HEK293 (cell line): ENCODE data around the gene TRUB2.

Source experiments
- CTCF ChIA-PET: fragments of 350-600 bp; formaldehyde crosslinking; extraction: SDS; loops from one replicate; lab custom pipeline; 2021; ENCODE audit warnings: antibody characterized with exemption; lab: Yijun Ruan, JAX
- POLR2A ChIA-PET: fragments of 300-600 bp; formaldehyde crosslinking; extraction: SDS; loops from one replicate; lab custom pipeline; 2020; ENCODE audit warnings: antibody characterized with exemption, inconsistent platforms; lab: Yijun Ruan, JAX
- H3K27ac ChIP-seq: fragments of 200-500 bp; sonication (Bioruptor generic); 2 replicates; pipeline ENCODE4 v1.5.1; 2014; ENCODE audit warnings: low read depth, low read length, control low read depth, inconsistent platforms; ENCODE audit errors: extremely low read depth
- H3K36me3 ChIP-seq, 2 experiments: fragments of 200-500 bp in 1 of 2; sonication (Bioruptor generic) in 1 of 2; 1 replicate in 1 of 2; 2 replicates in 1 of 2; pipeline ENCODE4 v1.5.1; 2014 to 2017; ENCODE audit warnings: inconsistent platforms in 2 of 2, low read length in 2 of 2; ENCODE audit not compliant: control insufficient read depth in 2 of 2, insufficient read depth in 1 of 2
- H3K4me1 ChIP-seq: fragments of 200-500 bp; sonication (Bioruptor generic); 2 replicates; pipeline ENCODE4 v1.5.1; 2014; ENCODE audit warnings: mild to moderate bottlenecking, low read length, inconsistent platforms; ENCODE audit not compliant: control insufficient read depth, insufficient read depth
- H3K4me3 ChIP-seq: 2 replicates; pipeline ENCODE4 v1.5.1; 2011; ENCODE audit warnings: low read depth, mild to moderate bottlenecking, control low read depth, low read length, moderate library complexity
- H3K9me3 ChIP-seq: fragments of 200-500 bp; sonication (Bioruptor generic); 2 replicates; pipeline ENCODE4 v1.5.1; 2014; ENCODE audit warnings: low read depth, low read length, inconsistent platforms; ENCODE audit not compliant: control insufficient read depth, insufficient read depth
- KLF16 ChIP-seq: fragments of 450-650 bp; formaldehyde crosslinking; IDR thresholded peaks from 2 replicates; pipeline ENCODE4 v1.5.1; 2017; ENCODE audit warnings: missing biosample characterization, missing genetic modification characterization
- KLF8 ChIP-seq: fragments of 450-650 bp; formaldehyde crosslinking; IDR thresholded peaks from 2 replicates; pipeline ENCODE4 v1.5.1; 2016; ENCODE audit warnings: missing biosample characterization, missing genetic modification characterization
- ZBTB7A ChIP-seq: fragments of 450-650 bp; formaldehyde crosslinking; IDR thresholded peaks from 2 replicates; pipeline ENCODE4 v1.5.1; 2016; ENCODE audit warnings: low read depth, missing biosample characterization, missing genetic modification characterization
- ZNF114 ChIP-seq: fragments of 450-650 bp; formaldehyde crosslinking; IDR thresholded peaks from 2 replicates; pipeline ENCODE4 v1.5.0; 2017; ENCODE audit warnings: missing biosample characterization, missing genetic modification characterization
- ZNF140 ChIP-seq: fragments of 450-650 bp; formaldehyde crosslinking; IDR thresholded peaks from 2 replicates; pipeline ENCODE4 v1.5.1; 2016; ENCODE audit warnings: missing biosample characterization, missing genetic modification characterization
- ZNF248 ChIP-seq: fragments of 450-650 bp; formaldehyde crosslinking; IDR thresholded peaks from 2 replicates; pipeline ENCODE4 v1.5.1; 2017; ENCODE audit warnings: missing biosample characterization, missing genetic modification characterization
- ZNF274 ChIP-seq, 2 experiments: fragments of 200-500 bp in 1 of 2; fragments of 450-650 bp in 1 of 2; sonication (Bioruptor generic) in 1 of 2; formaldehyde crosslinking in 1 of 2; IDR thresholded peaks; 2 replicates each; pipeline versions ENCODE4 v1.5.1 to v1.6.1; 2014 to 2016; ENCODE audit warnings: borderline replicate concordance in 1 of 2, inconsistent platforms in 1 of 2, low read length in 1 of 2, missing biosample characterization in 1 of 2, missing genetic modification characterization in 1 of 2
- ZNF280C ChIP-seq: fragments of 450-650 bp; formaldehyde crosslinking; IDR thresholded peaks from 2 replicates; pipeline ENCODE4 v1.5.1; 2016; ENCODE audit warnings: missing biosample characterization, missing genetic modification characterization
- ZNF473 ChIP-seq: fragments of 450-650 bp; formaldehyde crosslinking; IDR thresholded peaks from 2 replicates; pipeline ENCODE4 v1.5.1; 2017; ENCODE audit warnings: missing biosample characterization, missing genetic modification characterization
- ZNF544 ChIP-seq: fragments of 450-650 bp; formaldehyde crosslinking; IDR thresholded peaks from 2 replicates; pipeline ENCODE4 v1.5.0; 2017; ENCODE audit warnings: missing biosample characterization, missing genetic modification characterization
- ZNF561 ChIP-seq: fragments of 450-650 bp; IDR thresholded peaks from 2 replicates; pipeline ENCODE4 v1.5.1; 2018; ENCODE audit warnings: missing biosample characterization, missing genetic modification characterization, borderline replicate concordance
- ZNF621 ChIP-seq: fragments of 450-650 bp; formaldehyde crosslinking; IDR thresholded peaks from 2 replicates; pipeline ENCODE4 v1.5.1; 2017; ENCODE audit warnings: missing biosample characterization, missing genetic modification characterization
- ZNF664 ChIP-seq: fragments of 450-650 bp; formaldehyde crosslinking; IDR thresholded peaks from 2 replicates; pipeline ENCODE4 v1.5.1; 2016; ENCODE audit warnings: missing biosample characterization, missing genetic modification characterization
- ZNF768 ChIP-seq: fragments of 450-650 bp; formaldehyde crosslinking; IDR thresholded peaks from 2 replicates; pipeline ENCODE4 v1.5.1; 2018; ENCODE audit warnings: missing biosample characterization, mild to moderate bottlenecking, missing genetic modification characterization
- ZSCAN4 ChIP-seq: fragments of 450-650 bp; formaldehyde crosslinking; IDR thresholded peaks from 2 replicates; pipeline ENCODE4 v1.5.1; 2017; ENCODE audit warnings: missing biosample characterization, missing genetic modification characterization
- TF ChIP-seq, protein P1 (sequence below): fragments of 450-650 bp; formaldehyde crosslinking; IDR thresholded peaks from 2 replicates; pipeline ENCODE4 v1.5.1; 2016; ENCODE audit warnings: missing biosample characterization, missing genetic modification characterization
- TF ChIP-seq, protein P2 (sequence below): fragments of 450-650 bp; formaldehyde crosslinking; IDR thresholded peaks from 2 replicates; pipeline ENCODE4 v1.5.1; 2016; ENCODE audit warnings: missing biosample characterization, missing genetic modification characterization
- TF ChIP-seq, protein P3 (sequence below): fragments of 450-650 bp; formaldehyde crosslinking; IDR thresholded peaks from 2 replicates; pipeline ENCODE4 v1.5.1; 2016; ENCODE audit warnings: missing biosample characterization, missing genetic modification characterization

TRUB2 gene

DNA sequence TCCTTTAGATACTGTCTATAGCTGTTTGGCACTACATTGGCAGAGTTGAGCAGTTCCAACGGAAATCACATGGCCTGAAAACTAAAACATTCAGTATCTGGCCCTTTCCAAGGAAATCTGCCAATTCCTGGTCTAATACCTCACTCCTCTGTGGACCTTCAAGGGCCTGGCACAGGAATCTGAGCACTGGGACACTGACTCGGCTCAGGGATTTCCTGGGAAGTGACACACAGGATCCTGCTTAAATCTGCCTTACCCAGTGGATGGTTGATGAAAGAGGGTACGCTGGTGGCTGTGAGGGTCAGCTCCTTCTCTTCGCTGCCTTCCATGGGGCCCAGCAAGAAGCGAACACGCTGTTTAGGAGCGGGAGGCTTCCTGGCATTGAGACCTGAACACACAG is 904 bp downstream of the TRUB2 start:
- Histone ChIP-seq H3K9me3 (no peaks in the 10 kb centered on the region), H3K27ac (no peak overlapping the region), H3K4me1 (no peaks in the 10 kb centered on the region), H3K36me3 (peaks cover 0 to 42% of the 10 kb centered on the region in 2 experiments; a peak in 1 of 3 replicates), H3K4me3 (peak overlapping the region; percentile 87)
- CTCF ChIA-PET, result interaction anchor here (0.7 to 1.0 kb wide), 2 partner anchors 20 to 29 kb away, joined by 4 to 10 read pairs; no protein-coding TSS in a partner anchor
- POLR2A ChIA-PET, result interaction anchor here (1.0 to 2.2 kb wide), 3 partner anchors 19 to 45 kb away, joined by 3 to 6 read pairs (median 3); partner anchors contain the start of genes SLC27A4 and SWI5
- TF ChIP-seq, protein P1, sequence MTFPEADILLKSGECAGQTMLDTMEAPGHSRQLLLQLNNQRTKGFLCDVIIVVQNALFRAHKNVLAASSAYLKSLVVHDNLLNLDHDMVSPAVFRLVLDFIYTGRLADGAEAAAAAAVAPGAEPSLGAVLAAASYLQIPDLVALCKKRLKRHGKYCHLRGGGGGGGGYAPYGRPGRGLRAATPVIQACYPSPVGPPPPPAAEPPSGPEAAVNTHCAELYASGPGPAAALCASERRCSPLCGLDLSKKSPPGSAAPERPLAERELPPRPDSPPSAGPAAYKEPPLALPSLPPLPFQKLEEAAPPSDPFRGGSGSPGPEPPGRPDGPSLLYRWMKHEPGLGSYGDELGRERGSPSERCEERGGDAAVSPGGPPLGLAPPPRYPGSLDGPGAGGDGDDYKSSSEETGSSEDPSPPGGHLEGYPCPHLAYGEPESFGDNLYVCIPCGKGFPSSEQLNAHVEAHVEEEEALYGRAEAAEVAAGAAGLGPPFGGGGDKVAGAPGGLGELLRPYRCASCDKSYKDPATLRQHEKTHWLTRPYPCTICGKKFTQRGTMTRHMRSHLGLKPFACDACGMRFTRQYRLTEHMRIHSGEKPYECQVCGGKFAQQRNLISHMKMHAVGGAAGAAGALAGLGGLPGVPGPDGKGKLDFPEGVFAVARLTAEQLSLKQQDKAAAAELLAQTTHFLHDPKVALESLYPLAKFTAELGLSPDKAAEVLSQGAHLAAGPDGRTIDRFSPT, result no peak
- TF ChIP-seq ZNF664 (tag by site-specific recombination), result no peak
- TF ChIP-seq ZNF248 (tag by site-specific recombination), result no peak
- TF ChIP-seq ZNF280C (tag by site-specific recombination), result no peak
- TF ChIP-seq KLF8 (tag by site-specific recombination), result no peak

DNA sequence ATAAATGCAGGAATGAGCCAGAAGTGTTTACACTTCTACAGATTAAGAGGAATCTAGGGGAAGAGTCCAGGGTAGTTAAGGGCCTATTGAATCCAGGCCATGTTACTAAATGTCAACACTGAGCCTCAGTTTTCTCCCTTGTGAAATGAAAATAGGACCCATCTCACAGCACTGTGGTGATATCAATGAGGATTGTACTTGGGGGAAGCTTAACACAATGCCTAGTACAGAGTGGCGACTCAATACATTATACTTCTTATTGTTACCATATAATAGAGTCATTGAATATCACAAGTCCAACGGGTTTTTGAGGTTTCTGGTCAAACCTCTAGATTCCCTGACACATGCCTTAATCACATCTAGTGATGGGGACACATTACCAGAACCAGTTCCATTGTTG is 4.6 kb downstream of the TRUB2 start:
- Histone ChIP-seq H3K27ac (no peak overlapping the region), H3K4me3 (no peak overlapping the region), H3K4me1 (no peaks in the 10 kb centered on the region), H3K36me3 (peaks cover 0 to 46% of the 10 kb centered on the region in 2 experiments; a peak in 2 of 3 replicates), H3K9me3 (no peaks in the 10 kb centered on the region)
- TF ChIP-seq ZNF544 (tag by site-specific recombination), result no peak
- ChIA-PET CTCF (no interaction called here), POLR2A (interaction anchor here (0.9 kb wide), 1 partner anchor 9 kb away, joined by 5 read pairs; no protein-coding TSS in a partner anchor)

DNA sequence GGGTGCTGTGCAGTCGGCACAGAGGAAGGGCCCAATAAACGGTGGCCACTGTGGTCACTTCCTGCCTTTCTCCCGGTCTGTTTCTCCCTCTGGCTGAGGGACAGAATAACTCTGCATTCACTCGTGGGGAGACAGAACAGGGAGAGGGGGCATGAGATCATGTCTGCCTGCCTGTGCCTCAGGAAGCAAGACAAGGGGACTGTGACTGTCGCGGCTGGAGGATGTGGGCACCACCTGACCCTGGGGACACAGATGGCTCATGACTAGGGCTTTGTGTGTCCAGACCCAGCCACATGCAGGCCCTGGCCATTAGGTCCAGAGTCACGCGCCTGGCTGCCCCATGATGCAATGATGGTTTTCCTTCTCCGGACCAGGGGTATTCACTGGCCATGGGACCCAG is 5.8 kb downstream of the TRUB2 start:
- Histone ChIP-seq H3K4me3 (no peak overlapping the region), H3K36me3 (peaks cover 0 to 48% of the 10 kb centered on the region in 2 experiments; a peak in 2 of 3 replicates), H3K27ac (no peak overlapping the region), H3K9me3 (no peaks in the 10 kb centered on the region), H3K4me1 (no peaks in the 10 kb centered on the region)
- CTCF ChIA-PET, result no interaction called here
- POLR2A ChIA-PET, result no interaction called here
- TF ChIP-seq ZNF140 (tag by site-specific recombination) (no peak), ZNF621 (tag by site-specific recombination) (no peak), ZSCAN4 (tag by site-specific recombination) (no peak), ZNF274 (IDR thresholded peaks at IDR 0.05; ENCODE audit: low read length) (no peak), ZNF274 (tag by site-specific recombination; IDR thresholded peaks at IDR 0.05; ENCODE audit: borderline replicate concordance) (no peak), ZNF561 (tag by site-specific recombination) (no peak), ZNF473 (tag by site-specific recombination) (no peak), KLF16 (tag by site-specific recombination) (no peak), ZNF768 (no peak), ZNF114 (no peak), ZBTB7A (tag by site-specific recombination) (no peak)
- TF ChIP-seq, protein P2, sequence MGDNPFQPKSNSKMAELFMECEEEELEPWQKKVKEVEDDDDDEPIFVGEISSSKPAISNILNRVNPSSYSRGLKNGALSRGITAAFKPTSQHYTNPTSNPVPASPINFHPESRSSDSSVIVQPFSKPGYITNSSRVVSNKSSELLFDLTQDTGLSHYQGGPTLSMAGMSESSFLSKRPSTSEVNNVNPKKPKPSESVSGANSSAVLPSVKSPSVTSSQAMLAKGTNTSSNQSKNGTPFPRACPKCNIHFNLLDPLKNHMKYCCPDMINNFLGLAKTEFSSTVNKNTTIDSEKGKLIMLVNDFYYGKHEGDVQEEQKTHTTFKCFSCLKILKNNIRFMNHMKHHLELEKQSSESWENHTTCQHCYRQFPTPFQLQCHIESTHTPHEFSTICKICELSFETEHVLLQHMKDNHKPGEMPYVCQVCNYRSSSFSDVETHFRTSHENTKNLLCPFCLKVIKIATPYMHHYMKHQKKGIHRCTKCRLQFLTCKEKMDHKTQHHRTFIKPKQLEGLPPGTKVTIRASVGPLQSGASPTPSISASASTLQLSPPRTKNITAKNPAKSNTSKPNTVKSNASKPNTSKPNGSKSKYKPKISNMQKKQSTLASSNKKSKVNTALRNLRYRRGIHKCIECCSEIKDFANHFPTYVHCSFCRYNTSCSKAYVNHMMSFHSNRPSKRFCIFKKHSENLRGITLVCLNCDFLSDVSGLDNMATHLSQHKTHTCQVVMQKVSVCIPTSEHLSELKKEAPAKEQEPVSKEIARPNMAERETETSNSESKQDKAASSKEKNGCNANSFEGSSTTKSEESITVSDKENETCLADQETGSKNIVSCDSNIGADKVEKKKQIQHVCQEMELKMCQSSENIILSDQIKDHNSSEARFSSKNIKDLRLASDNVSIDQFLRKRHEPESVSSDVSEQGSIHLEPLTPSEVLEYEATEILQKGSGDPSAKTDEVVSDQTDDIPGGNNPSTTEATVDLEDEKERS (tag by site-specific recombination), result no peak
- TF ChIP-seq, protein P3, sequence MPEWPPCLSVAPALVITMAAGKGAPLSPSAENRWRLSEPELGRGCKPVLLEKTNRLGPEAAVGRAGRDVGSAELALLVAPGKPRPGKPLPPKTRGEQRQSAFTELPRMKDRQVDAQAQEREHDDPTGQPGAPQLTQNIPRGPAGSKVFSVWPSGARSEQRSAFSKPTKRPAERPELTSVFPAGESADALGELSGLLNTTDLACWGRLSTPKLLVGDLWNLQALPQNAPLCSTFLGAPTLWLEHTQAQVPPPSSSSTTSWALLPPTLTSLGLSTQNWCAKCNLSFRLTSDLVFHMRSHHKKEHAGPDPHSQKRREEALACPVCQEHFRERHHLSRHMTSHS (tag by site-specific recombination), result no peak
- TF ChIP-seq, protein P1, result no peak
